HepG2 (cell line): Measurements from ENCODE around the gene MPP3. TPM values are rescaled to one million over a fixed set of nuclear protein-coding genes. Genes with fewer than 3 reads are reported as not detected.

ENCODE experiments used
- ATAC-seq: fragments of 200-7000 bp; cut with Tn5 transposase; 3 replicates; pipeline ENCODE4 v1.9.1; 2020; ENCODE audit warnings: mild to moderate bottlenecking, moderate library complexity
- BruUV-seq: library from RNA; stranded (reverse); fragments of 400-500 nt; replicated peaks from 2 replicates; lab custom pipeline; 2021; lab: Mats Ljungman, UMichigan
- CTCF ChIA-PET: fragments of 300-600 bp; formaldehyde crosslinking; extraction: SDS; loops from one replicate; lab custom pipeline; 2021; ENCODE audit warnings: low total read pairs, inconsistent platforms, low intra/inter-chr PET ratio; lab: Yijun Ruan, JAX
- POLR2A ChIA-PET: fragments of 350-600 bp; sonication (Branson Sonifier 250); formaldehyde crosslinking; loops from one replicate; lab custom pipeline; 2020; ENCODE audit warnings: antibody characterized with exemption, inconsistent platforms; lab: Yijun Ruan, JAX
- DNase-seq: peaks from one replicate; pipeline ENCODE4 v3.0.0-alpha.2; 2015; ENCODE audit warnings: low spot score
- FAIRE-seq: peaks from 3 replicates; lab custom pipeline; 2011; peaks lifted over from hg19 to GRCh38; lab: Jason Lieb, UNC
- H2AFZ ChIP-seq: one replicate; pipeline ENCODE4 v1.6.1; 2011; ENCODE audit warnings: low read length, inconsistent platforms
- H3K27ac ChIP-seq: fragments of 300-600 bp; 3 replicates; pipeline ENCODE4 v1.8.0; 2011; ENCODE audit warnings: mixed run types, mild to moderate bottlenecking, mixed read lengths, low read length, inconsistent platforms; ENCODE audit not compliant: insufficient read depth; ENCODE audit errors: extremely low read length
- H3K27me3 ChIP-seq, 2 experiments: fragments of 200-600 bp in 1 of 2; 2 replicates in 1 of 2; 3 replicates in 1 of 2; pipeline versions ENCODE4 v1.6.0 to v1.8.0; 2011; ENCODE audit warnings: low read length in 2 of 2, mild to moderate bottlenecking in 2 of 2, moderate library complexity in 2 of 2, inconsistent platforms in 1 of 2; ENCODE audit not compliant: insufficient read depth in 2 of 2, control insufficient read depth in 1 of 2
- H3K36me3 ChIP-seq, 2 experiments: fragments of 200-600 bp in 1 of 2; replicated peaks in 1 of 2; 2 replicates in 1 of 2; 3 replicates in 1 of 2; pipeline versions ENCODE4 v1.5.1 to v1.8.0; 2011; ENCODE audit warnings: low read length in 2 of 2, inconsistent platforms in 1 of 2; ENCODE audit not compliant: insufficient read depth in 2 of 2, control insufficient read depth in 1 of 2
- H3K4me1 ChIP-seq: 2 replicates; pipeline ENCODE4 v1.5.1; 2012; ENCODE audit warnings: low read length, inconsistent platforms; ENCODE audit not compliant: insufficient read depth
- H3K4me2 ChIP-seq: 2 replicates; pipeline ENCODE4 v1.6.0; 2011; ENCODE audit warnings: low read depth, low read length, inconsistent platforms
- H3K4me3 ChIP-seq, 3 experiments: fragments of 200-600 bp in 1 of 3; sonication (generic), shearing (Covaris generic) in 1 of 3; replicated peaks in 1 of 3; 2 replicates each; pipeline ENCODE4 v1.5.1; 2011 to 2016; ENCODE audit warnings: low read length in 3 of 3, inconsistent platforms in 2 of 3, low read depth in 2 of 3, mild to moderate bottlenecking in 2 of 3, control low read depth in 1 of 3, mixed read lengths in 1 of 3; ENCODE audit not compliant: insufficient read depth in 1 of 3
- H3K79me2 ChIP-seq: one replicate; pipeline ENCODE4 v1.6.1; 2011; ENCODE audit warnings: low read length, inconsistent platforms; ENCODE audit not compliant: insufficient read depth
- H3K9ac ChIP-seq: 2 replicates; pipeline ENCODE4 v1.6.0; 2011; ENCODE audit warnings: mild to moderate bottlenecking, low read depth, low read length, inconsistent platforms; ENCODE audit not compliant: insufficient read depth
- H3K9me3 ChIP-seq: 2 replicates; pipeline ENCODE4 v1.5.1; 2012; ENCODE audit warnings: mild to moderate bottlenecking, low read length
- H4K20me1 ChIP-seq: 2 replicates; pipeline ENCODE4 v1.6.0; 2011; ENCODE audit warnings: inconsistent platforms, mild to moderate bottlenecking, low read length, moderate library complexity; ENCODE audit not compliant: insufficient read depth
- ASH2L ChIP-seq: fragments of 300-600, 200-600 bp; sonication (generic); IDR thresholded peaks from 2 replicates; pipeline ENCODE4 v1.7.0; 2017; ENCODE audit warnings: low read depth, mild to moderate bottlenecking, moderate library complexity, mixed read lengths, low read length; ENCODE audit not compliant: insufficient read length
- GRHL1 ChIP-seq: sonication (generic); formaldehyde crosslinking; conservative IDR thresholded peaks from 2 replicates; pipeline ENCODE4 v1.8.0; 2022; ENCODE audit warnings: missing genetic modification reagents
- HIVEP1 ChIP-seq: sonication (generic); formaldehyde crosslinking; IDR thresholded peaks from 2 replicates; pipeline ENCODE4 v1.4.0; 2020; ENCODE audit warnings: mild to moderate bottlenecking, missing genetic modification reagents
- HNRNPH1 ChIP-seq: fragments of 200-400 bp; formaldehyde crosslinking; optimal IDR thresholded peaks from 2 replicates; pipeline ENCODE3; 2017; ENCODE audit warnings: mild to moderate bottlenecking, low read depth, low read length
- ISL2 ChIP-seq: sonication (generic); formaldehyde crosslinking; IDR thresholded peaks from 2 replicates; pipeline ENCODE4 v1.5.0; 2020; ENCODE audit warnings: missing genetic modification reagents
- MAFF ChIP-seq: IDR thresholded peaks from 2 replicates; pipeline ENCODE4 v1.6.1; 2011; ENCODE audit warnings: low read depth, low read length, improper control_type of control experiment
- TSC22D2 ChIP-seq: sonication (generic); formaldehyde crosslinking; IDR thresholded peaks from 2 replicates; pipeline ENCODE4 v1.5.1; 2020; ENCODE audit warnings: missing genetic modification reagents, mild to moderate bottlenecking, borderline replicate concordance
- ZFP36 ChIP-seq: fragments of 150-350 bp; IDR thresholded peaks from 2 replicates; pipeline ENCODE4 v1.6.1; 2018; ENCODE audit warnings: borderline replicate concordance, low read length, low read depth; ENCODE audit not compliant: partially characterized antibody
- ZNF337 ChIP-seq: sonication (generic); formaldehyde crosslinking; IDR thresholded peaks from 2 replicates; pipeline ENCODE4 v1.5.1; 2020; ENCODE audit warnings: missing genetic modification reagents, low read depth, mild to moderate bottlenecking, borderline replicate concordance
- ZNF678 ChIP-seq: sonication (generic); formaldehyde crosslinking; IDR thresholded peaks from 2 replicates; pipeline ENCODE4 v1.4.0; 2020; ENCODE audit warnings: mild to moderate bottlenecking, missing genetic modification reagents
- ZNF7 ChIP-seq: IDR thresholded peaks from 2 replicates; pipeline ENCODE4 v1.6.1; 2016; ENCODE audit warnings: missing biosample characterization, missing genetic modification reagents
- ZSCAN21 ChIP-seq: sonication (generic); formaldehyde crosslinking; IDR thresholded peaks from 2 replicates; pipeline ENCODE4 v1.8.0; 2022; ENCODE audit warnings: mild to moderate bottlenecking, missing genetic modification reagents, moderate library complexity, borderline replicate concordance
- WGBS: methylation state at CpG from one replicate; pipeline ENCODE4 v1.1.6; 2017; ENCODE audit warnings: low lambda C conversion rate; 5-methylcytosine and 5-hydroxymethylcytosine counted together
- in situ Hi-C: cut with HindIII; loops from 2 replicates; pipeline ENCODE4 v1.10.0; 2017; ENCODE audit warnings: low pct_unique_long_range_greater_than_20kb; ENCODE audit not compliant: extremely low pct_ligation_motif_present
- intact Hi-C: fragments of 100-400 bp; cut with micrococcal nuclease; formaldehyde crosslinking; loops from one replicate; pipeline ENCODE4 v1.10.0; 2022; ENCODE audit not compliant: unreplicated experiment
- polyA plus RNA-seq, 8 experiments: library from polyadenylated mRNA; depleted of rRNA in 3 of 8; stranded (reverse) in 7 of 8; unstranded in 1 of 8; fragments of >200 nt; fragmentation: Illumina TruSeq in 4 of 8; extraction: Trizol in 4 of 8; gene quantifications; 2 replicates each; pipeline versions ENCODE4 v1.2.1 to v1.2.3, GENCODE V29; 2011 to 2016; ENCODE audit warnings: low read depth in 4 of 8, missing spikeins in 1 of 8, mixed read lengths in 1 of 8; ENCODE audit not compliant: insufficient read depth in 1 of 8
- total RNA-seq, 5 experiments: library from RNA; depleted of rRNA; stranded (reverse); fragments of >200 nt; fragmentation: Illumina TruSeq; extraction: Trizol; gene quantifications; 2 replicates each; pipeline ENCODE4 v1.2.3, GENCODE V29; 2016; ENCODE audit warnings: low read depth in 1 of 5

Gene MPP3
- total and polyA plus RNA-seq, 2 of the 13 experiments (the other 11 are each of a cell fraction or from before 2014, with no cell fraction given) = 0.91 to 1.8 TPM

DNA sequence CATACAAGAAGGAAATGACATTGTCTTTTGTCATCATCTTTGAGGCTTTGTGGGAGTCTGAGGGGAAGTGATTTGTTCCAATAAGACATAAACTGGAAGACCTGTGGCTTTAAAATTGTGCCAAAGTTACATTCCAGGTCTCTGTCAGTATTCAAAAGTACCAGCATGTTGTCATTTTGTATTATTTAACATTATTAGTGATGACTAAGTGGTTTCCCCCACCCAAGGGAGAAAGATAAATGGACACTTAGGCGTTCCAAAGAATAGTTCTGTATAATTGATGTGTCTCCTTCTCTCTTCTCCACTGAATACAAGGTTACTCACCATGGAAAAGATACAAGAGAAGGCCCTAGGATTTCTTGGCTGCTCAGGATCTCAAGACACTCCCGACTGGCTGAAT lies 48.9 kb downstream of the MPP3 start:
- Histone ChIP-seq H3K4me1 (peaks cover 42% of the 10 kb centered on the region), H3K9ac (no peak overlapping the region), H3K27me3 (peaks cover 0 to 44% of the 10 kb centered on the region in 2 experiments; a peak in 3 of 5 replicates), H3K79me2 (no peaks in the 10 kb centered on the region), H3K4me3 (no peak overlapping the region), H2AFZ (no peak overlapping the region), H3K4me2 (no peak overlapping the region), H3K9me3 (no peaks in the 10 kb centered on the region), H3K36me3 (no peaks in the 10 kb centered on the region), H4K20me1 (no peaks in the 10 kb centered on the region), H3K27ac (no peak overlapping the region)
- ATAC-seq (no peak), DNase-seq (no peak), FAIRE-seq (no peak)
- intact Hi-C loops (no loop called here), in situ Hi-C loops (no loop called here)
- BruUV-seq = no TSS peak
- ChIA-PET POLR2A (no interaction called here), CTCF (no interaction called here)
- TF ChIP-seq ZFP36 (no peak), MAFF (0 out of 2 replicates have a peak, but pooled peaks have one; percentile 29)
- 32% methylated on average over 2 of the region's 2 CpGs for WGBS

GRCh38 chr17:43782913-43783680 lies 49.8 kb downstream of the MPP3 start:
- no peak for TF ChIP-seq ISL2 (CRISPR knock-in tag)
- no peak for TF ChIP-seq GRHL1 (CRISPR knock-in tag)
- TF ChIP-seq HIVEP1 (CRISPR knock-in tag) = no peak
- TF ChIP-seq ASH2L = no peak
- no peak for TF ChIP-seq TSC22D2 (CRISPR knock-in tag)
- no peak for TF ChIP-seq ZNF678 (CRISPR knock-in tag)
- no peak for TF ChIP-seq HNRNPH1
- TF ChIP-seq ZNF7 (CRISPR knock-in tag) = no peak
- no peak for TF ChIP-seq ZNF337
- TF ChIP-seq ZSCAN21 (CRISPR knock-in tag) = no peak
- TF ChIP-seq, all 625 proteins: peak for 0
- no peaks in the 10 kb centered on the region for H4K20me1 ChIP-seq
- POLR2A ChIA-PET = interaction anchor here (0.6 kb wide), 1 partner anchor 111 kb away, joined by 3 read pairs; no protein-coding TSS in a partner anchor
- intact Hi-C loops = no loop called here
- ATAC-seq (no peak), FAIRE-seq (no peak), DNase-seq (no peak)
- in situ Hi-C loops = no loop called here
- H2AFZ ChIP-seq = no peak overlapping the region
- WGBS = 68% methylated on average over 15 of the region's 15 CpGs
- peaks cover under 1% of the 10 kb centered on the region for H3K79me2 ChIP-seq
- H3K4me1 ChIP-seq = peaks cover 42% of the 10 kb centered on the region
- H3K4me3 ChIP-seq = no peak overlapping the region
- peaks cover 0 to 44% of the 10 kb centered on the region in 2 experiments; a peak in 3 of 5 replicates for H3K27me3 ChIP-seq
- no peaks in the 10 kb centered on the region for H3K36me3 ChIP-seq
- BruUV-seq = no TSS peak
- H3K9ac ChIP-seq = no peak overlapping the region
- H3K9me3 ChIP-seq = no peaks in the 10 kb centered on the region
- CTCF ChIA-PET = no interaction called here
- H3K27ac ChIP-seq = no peak overlapping the region
- no peak overlapping the region for H3K4me2 ChIP-seq
